ENCODE results near the gene KDSR. TPM values are rescaled to one million over a fixed set of nuclear protein-coding genes. Genes with fewer than 3 reads are reported as not detected.

Gene KDSR, protein sequence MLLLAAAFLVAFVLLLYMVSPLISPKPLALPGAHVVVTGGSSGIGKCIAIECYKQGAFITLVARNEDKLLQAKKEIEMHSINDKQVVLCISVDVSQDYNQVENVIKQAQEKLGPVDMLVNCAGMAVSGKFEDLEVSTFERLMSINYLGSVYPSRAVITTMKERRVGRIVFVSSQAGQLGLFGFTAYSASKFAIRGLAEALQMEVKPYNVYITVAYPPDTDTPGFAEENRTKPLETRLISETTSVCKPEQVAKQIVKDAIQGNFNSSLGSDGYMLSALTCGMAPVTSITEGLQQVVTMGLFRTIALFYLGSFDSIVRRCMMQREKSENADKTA
- 20.8 and 39.5 TPM in 2 replicates for total RNA-seq

DNA sequence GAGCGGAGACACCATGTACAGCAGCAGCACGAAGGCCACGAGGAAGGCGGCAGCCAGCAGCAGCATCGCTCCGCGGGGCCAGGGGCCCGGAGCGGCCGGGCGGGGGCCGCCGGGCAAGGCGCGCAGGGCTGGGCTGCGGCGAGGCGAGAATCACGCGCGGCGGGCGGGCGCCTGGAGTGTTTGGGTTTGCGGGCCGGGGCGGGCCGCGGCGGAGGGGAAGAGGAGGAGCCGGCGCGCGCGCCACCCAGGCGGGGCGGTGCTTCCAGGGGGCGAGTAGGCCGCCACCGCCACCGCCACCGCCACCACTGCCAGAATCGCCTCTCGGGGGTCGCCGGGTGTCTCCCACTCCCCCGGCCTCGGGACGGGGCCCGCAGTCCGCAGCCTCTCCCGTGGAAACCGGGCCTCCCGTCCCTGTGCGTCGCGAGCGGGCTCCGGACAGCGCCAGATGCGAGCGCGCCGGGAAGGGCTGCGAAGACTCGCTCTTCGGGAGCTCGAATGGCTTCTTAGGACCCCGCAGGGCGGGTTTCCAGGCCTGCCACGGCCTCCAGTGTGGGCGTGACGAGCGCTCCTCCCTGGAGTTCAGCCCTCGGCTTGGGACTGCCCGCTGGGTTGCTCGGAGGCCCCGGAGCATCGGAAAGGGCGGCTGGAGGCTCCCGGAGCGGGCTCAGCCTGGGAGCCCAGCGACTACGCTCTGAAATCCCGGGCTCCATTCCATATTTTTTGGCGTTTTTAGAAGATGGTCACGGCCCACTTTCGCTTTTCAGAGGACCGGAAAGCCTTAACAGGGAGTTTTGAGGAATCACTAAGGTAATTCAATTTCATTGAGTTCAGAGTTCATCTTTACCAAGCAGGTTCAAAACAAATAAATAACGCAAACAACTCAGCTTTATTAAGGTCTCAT is at the start of gene KDSR:
TSS of gene KDSR (minus strand) at position 154 of the 901 bp plus-strand sequence. CDS start at position 66, 88 bp downstream.

GRCh38 chr18:63319383-63320122 is 47.5 kb downstream of the KDSR start, which contains the start of gene BCL2:
Gene BCL2, minus strand, starts transcription at chr18:63319769.

Other genes with a start within 250 kb of the KDSR start
- gene BCL2, start 47.4 kb downstream of the KDSR start, total RNA-seq: under 0.01 TPM in 1 of 2 replicates, not detected in the other
- 26.8 and 30.5 TPM in 2 replicates for gene VPS4B, start 55.3 kb upstream of the KDSR start, total RNA-seq
- gene SERPINB5, start 109.8 kb upstream of the KDSR start, total RNA-seq: not detected in 2 replicates
- gene SERPINB12, start 175.2 kb upstream of the KDSR start, total RNA-seq: not detected in 2 replicates
- not detected in 2 replicates for gene SERPINB13, start 220.1 kb upstream of the KDSR start, total RNA-seq